Left lung (tissue), 14 donors: ENCODE data around the gene DUT. TPM values are rescaled to one million over a fixed set of nuclear protein-coding genes. Genes with fewer than 3 reads are reported as not detected.

Experiments used
- ATAC-seq: fragments of 200-7000 bp; cut with Tn5 transposase; one replicate; pipeline ENCODE4 v1.9.1; 2020; ENCODE audit warnings: moderate library complexity
- DNase-seq, 4 donors: peaks; one replicate each; pipeline ENCODE4 v3.0.0-alpha.2; 2013 to 2020
- H3K27ac ChIP-seq, 2 donors: fragments of 200-600 bp; sonication (generic) in 1 of 2; one replicate each; pipeline versions ENCODE4 v1.5.0 to v1.8.0; 2020 to 2021
- H3K27me3 ChIP-seq, 2 donors: fragments of 200-600 bp; sonication (generic) in 1 of 2; one replicate each; pipeline versions ENCODE4 v1.5.0 to v1.8.0; 2020 to 2021
- H3K36me3 ChIP-seq, 2 donors: fragments of 200-600 bp; sonication (generic) in 1 of 2; one replicate each; pipeline versions ENCODE4 v1.5.0 to v1.8.0; 2020 to 2021
- H3K4me1 ChIP-seq, 2 donors: fragments of 200-600 bp; one replicate each; pipeline ENCODE4 v1.8.0; 2021
- H3K4me3 ChIP-seq, 2 donors: fragments of 200-600 bp; sonication (generic) in 1 of 2; one replicate each; pipeline versions ENCODE4 v1.5.0 to v1.8.0; 2020 to 2021; ENCODE audit warnings: mild to moderate bottlenecking in 1 of 2
- H3K9me3 ChIP-seq, 2 donors: fragments of 200-600 bp; sonication (generic) in 1 of 2; one replicate each; pipeline versions ENCODE4 v1.5.0 to v1.8.0; 2020 to 2021
- intact Hi-C, 2 donors: fragments of 100-400 bp; cut with DNase I; formaldehyde crosslinking; loops; one replicate each; pipeline versions ENCODE4 v1.11.2 to v1.14.2; 2022
- long read RNA-seq, 12 donors: library from polyadenylated mRNA in 2 of 12; unstranded in 2 of 12; transcript quantifications; one replicate each; pipeline ENCODE4 v2.0.0 and lab custom pipeline, GENCODE V29; 2019 to 2026
- polyA plus RNA-seq, 6 donors: library from polyadenylated mRNA; unstranded; fragments of 120-200 nt; gene quantifications; one replicate each; pipeline ENCODE4 v1.2.1, GENCODE V29; 2013; ENCODE audit not compliant: insufficient read length in 6 of 6
- total RNA-seq, 2 donors: library from RNA; stranded (reverse); fragmentation: NEBNext Ultra II Directional; extraction: Animal tissue kit (Norgen Biotek cat#: 25700); gene quantifications; one replicate each; pipeline ENCODE4 v1.2.1, GENCODE V29; 2021
- TF ChIP-seq, protein P1 (sequence below), 2 donors: fragments of 200-600 bp; sonication (generic) in 1 of 2; IDR thresholded peaks; one replicate each; pipeline versions ENCODE4 v1.5.0 to v1.8.0; 2021; ENCODE audit warnings: antibody characterized with exemption in 2 of 2
- donor health status: DM: no; HTN: yes; CAD: no.
- donor health status: DM: no; HTN: no; CAD: no.

DUT gene
- total RNA-seq (10 to 100 TPM; 78.0 to 78.9 TPM), polyA plus RNA-seq (100 to 1,000 TPM; 142 to 176 (median 167) TPM)
- long read RNA-seq, donor 1, transcript DUT-201 (7 exons, 2,147 nt): minor isoform, 54 of 147 reads
- long read RNA-seq, donor 1, transcript DUT-202 (6 exons, 1,935 nt): major isoform, 64 of 147 reads
- long read RNA-seq, donor 1, transcript DUT-209 (3 exons, 340 nt): minor isoform, 6 of 147 reads
- long read RNA-seq, donor 1, transcript DUT-205 (7 exons, 769 nt): minor isoform, 17 of 147 reads
- long read RNA-seq, donor 1, partial matches to known transcripts: 0 of 147 reads
- long read RNA-seq, donor 1, other reads (novel, unspliced or antisense): 0 of 147 reads
- long read RNA-seq, donor 2, transcript DUT-201 (7 exons, 2,147 nt): minor isoform, 31 of 130 reads
- long read RNA-seq, donor 2, transcript DUT-205 (7 exons, 769 nt): minor isoform, 19 of 130 reads
- long read RNA-seq, donor 2, transcript DUT-209 (3 exons, 340 nt): minor isoform, 5 of 130 reads
- long read RNA-seq, donor 2, transcript DUT-202 (6 exons, 1,935 nt): major isoform, 62 of 130 reads
- long read RNA-seq, donor 2, partial matches to known transcripts: 11 of 130 reads
- long read RNA-seq, donor 2, other reads (novel, unspliced or antisense): 0 of 130 reads
- long read RNA-seq, donor 3, transcript DUT-205 (7 exons, 769 nt): minor isoform, 9 of 111 reads
- long read RNA-seq, donor 3, transcript DUT-209 (3 exons, 340 nt): minor isoform, 6 of 111 reads
- long read RNA-seq, donor 3, transcript DUT-202 (6 exons, 1,935 nt): major isoform, 57 of 111 reads
- long read RNA-seq, donor 3, transcript DUT-201 (7 exons, 2,147 nt): minor isoform, 32 of 111 reads
- long read RNA-seq, donor 3, partial matches to known transcripts: 0 of 111 reads
- long read RNA-seq, donor 3, other reads (novel, unspliced or antisense): 5 of 111 reads
- long read RNA-seq, donor 4, transcript DUT-201 (7 exons, 2,147 nt): major isoform, 61 of 124 reads
- long read RNA-seq, donor 4, transcript DUT-202 (6 exons, 1,935 nt): minor isoform, 38 of 124 reads
- long read RNA-seq, donor 4, transcript DUT-205 (7 exons, 769 nt): minor isoform, 16 of 124 reads
- long read RNA-seq, donor 4, partial matches to known transcripts: 4 of 124 reads
- long read RNA-seq, donor 4, other reads (novel, unspliced or antisense): 3 of 124 reads
- long read RNA-seq, donor 5, transcript DUT-202 (6 exons, 1,935 nt): major isoform, 50 of 126 reads
- long read RNA-seq, donor 5, transcript DUT-201 (7 exons, 2,147 nt): minor isoform, 42 of 126 reads
- long read RNA-seq, donor 5, transcript DUT-205 (7 exons, 769 nt): minor isoform, 10 of 126 reads
- long read RNA-seq, donor 5, transcript DUT-209 (3 exons, 340 nt): minor isoform, 8 of 126 reads
- long read RNA-seq, donor 5, partial matches to known transcripts: 12 of 126 reads
- long read RNA-seq, donor 5, other reads (novel, unspliced or antisense): 0 of 126 reads
- long read RNA-seq, donor 6, transcript DUT-205 (7 exons, 769 nt): minor isoform, 20 of 144 reads
- long read RNA-seq, donor 6, transcript DUT-209 (3 exons, 340 nt): minor isoform, 6 of 144 reads
- long read RNA-seq, donor 6, transcript DUT-201 (7 exons, 2,147 nt): major isoform, 48 of 144 reads
- long read RNA-seq, donor 6, transcript DUT-202 (6 exons, 1,935 nt): minor isoform, 40 of 144 reads
- long read RNA-seq, donor 6, partial matches to known transcripts: 25 of 144 reads
- long read RNA-seq, donor 6, other reads (novel, unspliced or antisense): 0 of 144 reads
- long read RNA-seq, donor 7, transcript DUT-201 (7 exons, 2,147 nt): major isoform, 33 of 82 reads
- long read RNA-seq, donor 7, transcript DUT-202 (6 exons, 1,935 nt): minor isoform, 28 of 82 reads
- long read RNA-seq, donor 7, transcript DUT-205 (7 exons, 769 nt): minor isoform, 7 of 82 reads
- long read RNA-seq, donor 7, partial matches to known transcripts: 9 of 82 reads
- long read RNA-seq, donor 7, other reads (novel, unspliced or antisense): 0 of 82 reads
- long read RNA-seq, donor 8, transcript DUT-202 (6 exons, 1,935 nt): major isoform, 36 of 86 reads
- long read RNA-seq, donor 8, transcript DUT-205 (7 exons, 769 nt): minor isoform, 15 of 86 reads
- long read RNA-seq, donor 8, transcript DUT-201 (7 exons, 2,147 nt): minor isoform, 31 of 86 reads
- long read RNA-seq, donor 8, partial matches to known transcripts: 0 of 86 reads
- long read RNA-seq, donor 8, other reads (novel, unspliced or antisense): 0 of 86 reads
- long read RNA-seq, donor 9, partial matches to known transcripts: 0 of 2 reads
- long read RNA-seq, donor 9, other reads (novel, unspliced or antisense): 0 of 2 reads
- long read RNA-seq, donor 10, transcript DUT-205 (7 exons, 769 nt): minor isoform, 13 of 87 reads
- long read RNA-seq, donor 10, transcript DUT-201 (7 exons, 2,147 nt): major isoform, 52 of 87 reads
- long read RNA-seq, donor 10, transcript DUT-202 (6 exons, 1,935 nt): minor isoform, 17 of 87 reads
- long read RNA-seq, donor 10, partial matches to known transcripts: 0 of 87 reads
- long read RNA-seq, donor 10, other reads (novel, unspliced or antisense): 3 of 87 reads
- long read RNA-seq, donor 11: 0 reads
- long read RNA-seq, donor 12, transcript DUT-205 (7 exons, 769 nt): minor isoform, 9 of 67 reads
- long read RNA-seq, donor 12, transcript DUT-202 (6 exons, 1,935 nt): major isoform, 28 of 67 reads
- long read RNA-seq, donor 12, transcript DUT-201 (7 exons, 2,147 nt): minor isoform, 25 of 67 reads
- long read RNA-seq, donor 12, partial matches to known transcripts: 0 of 67 reads
- long read RNA-seq, donor 12, other reads (novel, unspliced or antisense): 0 of 67 reads

DNA sequence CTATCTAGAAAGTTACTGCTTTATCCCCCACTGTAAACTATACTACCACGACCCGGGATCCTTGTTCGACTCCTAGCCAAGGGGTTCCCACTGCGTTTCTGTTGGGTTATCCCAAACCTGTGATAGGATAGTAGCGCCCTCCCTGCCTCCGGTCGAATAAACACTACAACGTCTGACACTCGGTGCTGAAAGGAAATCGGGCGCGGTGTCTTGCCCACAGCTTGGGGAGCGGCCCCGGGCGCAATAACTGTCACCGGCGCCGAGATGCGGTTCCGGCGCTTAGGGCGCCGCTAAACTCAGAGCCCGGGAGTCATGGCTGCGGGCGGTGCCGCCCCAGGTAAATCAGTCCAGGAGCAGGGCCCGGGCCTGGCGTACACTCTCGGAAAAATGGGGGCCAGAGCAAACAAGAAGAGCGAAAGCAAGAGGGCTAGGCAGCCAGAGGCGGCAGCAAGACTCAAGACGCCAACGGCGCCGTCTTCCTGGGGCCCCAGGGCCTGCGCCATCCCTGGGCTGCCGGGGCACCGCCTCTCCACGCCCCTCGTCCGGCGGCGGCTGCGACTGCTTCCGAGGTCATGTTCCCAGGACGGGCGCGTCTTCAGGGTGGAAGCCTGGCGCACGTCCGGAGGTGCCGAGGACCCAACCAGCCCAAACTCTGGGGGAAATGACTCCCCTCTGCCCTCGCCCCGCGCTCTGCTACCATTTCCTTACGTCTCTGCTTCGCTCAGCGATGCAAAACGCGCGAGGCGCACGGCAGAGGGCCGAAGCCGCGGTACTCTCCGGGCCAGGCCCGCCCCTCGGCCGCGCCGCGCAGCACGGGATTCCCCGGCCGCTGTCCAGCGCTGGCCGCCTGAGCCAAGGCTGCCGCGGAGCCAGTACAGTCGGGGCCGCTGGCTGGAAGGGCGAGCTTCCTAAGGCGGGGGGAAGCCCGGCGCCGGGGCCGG, at the start of gene DUT:
TSS of gene DUT (plus strand) at position 575 of the 941 bp plus-strand sequence. CDS start at position 662, 87 bp downstream.
- ATAC-seq (peak; percentile 96), DNase-seq (peak; percentile 86 to 96 (median 88))
- Histone ChIP-seq H3K27ac (peak within 1 kb of the TSS; percentile 95 to 97), H3K4me1 (peaks cover 0 to 30% of the 10 kb centered on the region in 2 donors), H3K27me3 (no peaks in the 10 kb centered on the region), H3K4me3 (peak within 1 kb of the TSS; percentile 85 to 97), H3K36me3 (peaks cover 0 to 11% of the 10 kb centered on the region in 2 donors), H3K9me3 (no peaks in the 10 kb centered on the region)
- intact Hi-C loops: no loop called here
- TF ChIP-seq, protein P1, sequence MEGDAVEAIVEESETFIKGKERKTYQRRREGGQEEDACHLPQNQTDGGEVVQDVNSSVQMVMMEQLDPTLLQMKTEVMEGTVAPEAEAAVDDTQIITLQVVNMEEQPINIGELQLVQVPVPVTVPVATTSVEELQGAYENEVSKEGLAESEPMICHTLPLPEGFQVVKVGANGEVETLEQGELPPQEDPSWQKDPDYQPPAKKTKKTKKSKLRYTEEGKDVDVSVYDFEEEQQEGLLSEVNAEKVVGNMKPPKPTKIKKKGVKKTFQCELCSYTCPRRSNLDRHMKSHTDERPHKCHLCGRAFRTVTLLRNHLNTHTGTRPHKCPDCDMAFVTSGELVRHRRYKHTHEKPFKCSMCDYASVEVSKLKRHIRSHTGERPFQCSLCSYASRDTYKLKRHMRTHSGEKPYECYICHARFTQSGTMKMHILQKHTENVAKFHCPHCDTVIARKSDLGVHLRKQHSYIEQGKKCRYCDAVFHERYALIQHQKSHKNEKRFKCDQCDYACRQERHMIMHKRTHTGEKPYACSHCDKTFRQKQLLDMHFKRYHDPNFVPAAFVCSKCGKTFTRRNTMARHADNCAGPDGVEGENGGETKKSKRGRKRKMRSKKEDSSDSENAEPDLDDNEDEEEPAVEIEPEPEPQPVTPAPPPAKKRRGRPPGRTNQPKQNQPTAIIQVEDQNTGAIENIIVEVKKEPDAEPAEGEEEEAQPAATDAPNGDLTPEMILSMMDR (IDR thresholded peaks at IDR 0.05): no peak

DNA sequence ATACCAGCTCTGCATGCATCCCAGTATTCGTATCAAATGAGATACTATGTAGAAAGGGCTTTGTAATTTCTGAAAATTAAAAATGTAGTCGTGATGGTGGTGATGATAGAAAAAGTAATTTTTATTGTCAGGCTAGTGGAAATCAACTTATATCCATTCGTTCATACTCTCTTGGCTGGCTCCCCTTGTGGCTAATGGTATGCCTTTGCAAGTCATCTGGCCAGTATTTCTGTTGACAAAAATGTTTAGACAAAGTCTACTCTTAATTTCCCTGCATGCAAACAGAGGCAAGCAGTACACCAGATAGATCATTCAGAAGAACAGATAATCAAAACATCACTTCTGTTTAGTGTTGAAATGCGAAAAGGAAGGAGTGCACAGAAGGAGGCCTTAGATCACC, 49.6 kb upstream of the DUT start:
- no peak for ATAC-seq
- H3K27ac ChIP-seq: no peak overlapping the region

DNA sequence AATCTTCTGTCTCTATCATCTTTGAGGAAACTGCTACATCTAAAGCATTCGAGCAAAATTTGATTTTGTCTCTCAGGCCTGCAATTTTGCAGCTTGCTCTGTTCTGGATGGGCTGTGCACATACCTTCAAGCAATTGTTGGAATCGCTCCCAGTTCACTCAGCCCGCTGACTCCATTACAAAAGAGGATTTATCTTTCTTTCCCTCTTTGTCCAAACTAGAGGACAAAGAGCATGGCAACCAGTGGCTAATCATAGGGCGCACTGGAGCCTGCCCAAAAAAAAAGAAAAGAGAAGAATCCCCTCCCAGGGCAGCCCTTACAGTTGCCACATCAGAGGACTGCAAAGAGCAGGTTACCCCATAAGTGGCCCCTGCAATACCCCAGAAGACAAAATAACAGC, 49.0 kb upstream of the DUT start:
- Histone ChIP-seq H3K9me3 (no peaks in the 10 kb centered on the region), H3K36me3 (no peaks in the 10 kb centered on the region), H3K4me3 (no peak overlapping the region), H3K27ac (no peak overlapping the region), H3K27me3 (peaks cover 0 to 5% of the 10 kb centered on the region in 2 donors), H3K4me1 (peaks cover 0 to 4% of the 10 kb centered on the region in 2 donors)
- TF ChIP-seq, protein P1 (IDR thresholded peaks at IDR 0.05): no peak
- DNase-seq: no peak
- intact Hi-C loops: no loop called here
- ATAC-seq: no peak

More for the DNA sequence above, 49.6 kb upstream of the DUT start:
- TF ChIP-seq, protein P1 (IDR thresholded peaks at IDR 0.05): no peak
- Histone ChIP-seq H3K9me3 (no peaks in the 10 kb centered on the region), H3K4me3 (no peak overlapping the region), H3K27me3 (peaks cover 0 to 5% of the 10 kb centered on the region in 2 donors), H3K4me1 (peaks cover 0 to 4% of the 10 kb centered on the region in 2 donors), H3K36me3 (no peaks in the 10 kb centered on the region)
- intact Hi-C loops: no loop called here
- DNase-seq: no peak
